ACC112 (cell line): Measurements from ENCODE around the gene SELENOH.

Experiments used
- H2AFZ ChIP-seq: fragments of 200-600 bp; sonication (generic); one replicate; pipeline ENCODE4 v1.6.0; 2017; ENCODE audit warnings: antibody characterized with exemption, low read length; ENCODE audit not compliant: unreplicated experiment
- H3K27ac ChIP-seq: fragments of 200-600 bp; sonication (generic); 2 replicates; pipeline ENCODE4 v1.5.1; 2014; ENCODE audit warnings: low read depth, mild to moderate bottlenecking, antibody characterized with exemption, low read length, moderate library complexity
- H3K27me3 ChIP-seq: fragments of 200-600 bp; sonication (generic); 2 replicates; pipeline ENCODE4 v1.6.1; 2014; ENCODE audit warnings: mild to moderate bottlenecking, antibody characterized with exemption, low read length, moderate library complexity, mixed read lengths; ENCODE audit not compliant: insufficient read depth
- H3K36me3 ChIP-seq: fragments of 200-600 bp; sonication (generic); 2 replicates; pipeline ENCODE4 v1.6.1; 2016; ENCODE audit warnings: mild to moderate bottlenecking, antibody characterized with exemption, low read length, moderate library complexity, mixed read lengths; ENCODE audit not compliant: insufficient read depth
- H3K4me1 ChIP-seq: fragments of 200-600 bp; sonication (generic); one replicate; pipeline ENCODE4 v1.6.1; 2016; ENCODE audit warnings: low read length, mixed read lengths; ENCODE audit not compliant: insufficient read depth, unreplicated experiment, control insufficient read depth
- H3K4me3 ChIP-seq: fragments of 200-600 bp; sonication (generic); 2 replicates; pipeline ENCODE4 v1.5.1; 2014; ENCODE audit warnings: mild to moderate bottlenecking, low read depth, low read length
- H3K79me2 ChIP-seq: fragments of 200-600 bp; sonication (generic); one replicate; pipeline ENCODE4 v1.6.0; 2016; ENCODE audit warnings: low read length; ENCODE audit not compliant: control insufficient read depth, unreplicated experiment, insufficient read depth

SELENOH gene

GRCh38 chr11:57792870-57793269 is 51.6 kb downstream of the SELENOH start:
- Histone ChIP-seq H3K79me2 (peaks cover 55% of the 10 kb centered on the region), H3K4me1 (peaks cover 15% of the 10 kb centered on the region)

More at GRCh38 chr11:57792870-57793269, 51.6 kb downstream of the SELENOH start:
- peaks cover 23% of the 10 kb centered on the region for H3K36me3 ChIP-seq
- H3K27me3 ChIP-seq, result no peaks in the 10 kb centered on the region
- H3K4me3 ChIP-seq, result no peak overlapping the region
- no peak overlapping the region for H3K27ac ChIP-seq
- H2AFZ ChIP-seq, result no peak overlapping the region
